Lower leg skin (tissue), 3 donors: Measurements from ENCODE around the gene NEGR1.

Source experiments
- POLR2A ChIP-seq, 2 donors: fragments of 450-650 bp; IDR thresholded peaks; one replicate each; pipeline ENCODE4 v1.6.1; 2016 to 2017; ENCODE audit warnings: antibody characterized with exemption in 2 of 2, mild to moderate bottlenecking in 1 of 2, moderate library complexity in 1 of 2
- TF ChIP-seq, protein P1 (sequence below), 3 donors: fragments of 450-650 bp; IDR thresholded peaks; one replicate each; pipeline ENCODE4 v1.5.1; 2016; ENCODE audit warnings: antibody characterized with exemption in 3 of 3, mild to moderate bottlenecking in 3 of 3, moderate library complexity in 2 of 3

DNA sequence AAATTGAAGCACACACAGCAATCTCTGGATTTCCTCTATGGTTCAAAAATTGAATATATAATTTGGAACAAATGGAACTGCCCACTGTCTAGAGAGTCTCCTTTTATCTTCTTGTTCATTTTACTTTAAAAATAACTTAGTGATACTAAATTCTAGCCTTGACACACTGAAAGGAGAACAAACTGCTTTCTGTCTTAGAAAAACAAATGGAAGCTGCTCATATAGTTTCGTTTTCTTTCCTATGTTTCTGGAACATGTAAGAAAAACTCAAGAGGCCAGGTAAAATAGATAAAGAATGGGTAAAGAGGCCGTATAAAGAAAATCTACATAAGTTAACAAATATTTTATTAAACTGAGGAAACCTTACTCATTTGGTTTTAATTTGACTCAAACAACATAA lies 332.7 kb downstream of the NEGR1 start:
- no peak for TF ChIP-seq POLR2A (IDR thresholded peaks at IDR 0.05)
- TF ChIP-seq, protein P1, sequence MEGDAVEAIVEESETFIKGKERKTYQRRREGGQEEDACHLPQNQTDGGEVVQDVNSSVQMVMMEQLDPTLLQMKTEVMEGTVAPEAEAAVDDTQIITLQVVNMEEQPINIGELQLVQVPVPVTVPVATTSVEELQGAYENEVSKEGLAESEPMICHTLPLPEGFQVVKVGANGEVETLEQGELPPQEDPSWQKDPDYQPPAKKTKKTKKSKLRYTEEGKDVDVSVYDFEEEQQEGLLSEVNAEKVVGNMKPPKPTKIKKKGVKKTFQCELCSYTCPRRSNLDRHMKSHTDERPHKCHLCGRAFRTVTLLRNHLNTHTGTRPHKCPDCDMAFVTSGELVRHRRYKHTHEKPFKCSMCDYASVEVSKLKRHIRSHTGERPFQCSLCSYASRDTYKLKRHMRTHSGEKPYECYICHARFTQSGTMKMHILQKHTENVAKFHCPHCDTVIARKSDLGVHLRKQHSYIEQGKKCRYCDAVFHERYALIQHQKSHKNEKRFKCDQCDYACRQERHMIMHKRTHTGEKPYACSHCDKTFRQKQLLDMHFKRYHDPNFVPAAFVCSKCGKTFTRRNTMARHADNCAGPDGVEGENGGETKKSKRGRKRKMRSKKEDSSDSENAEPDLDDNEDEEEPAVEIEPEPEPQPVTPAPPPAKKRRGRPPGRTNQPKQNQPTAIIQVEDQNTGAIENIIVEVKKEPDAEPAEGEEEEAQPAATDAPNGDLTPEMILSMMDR (IDR thresholded peaks at IDR 0.05) = no peak
